NCI-H510A (cell line): ENCODE data around the gene VAMP2.

Experiments used
- DNase-seq: peaks from one replicate; lab custom pipeline; 2025; lab: John Stamatoyannopoulos, UW

Gene VAMP2

DNA sequence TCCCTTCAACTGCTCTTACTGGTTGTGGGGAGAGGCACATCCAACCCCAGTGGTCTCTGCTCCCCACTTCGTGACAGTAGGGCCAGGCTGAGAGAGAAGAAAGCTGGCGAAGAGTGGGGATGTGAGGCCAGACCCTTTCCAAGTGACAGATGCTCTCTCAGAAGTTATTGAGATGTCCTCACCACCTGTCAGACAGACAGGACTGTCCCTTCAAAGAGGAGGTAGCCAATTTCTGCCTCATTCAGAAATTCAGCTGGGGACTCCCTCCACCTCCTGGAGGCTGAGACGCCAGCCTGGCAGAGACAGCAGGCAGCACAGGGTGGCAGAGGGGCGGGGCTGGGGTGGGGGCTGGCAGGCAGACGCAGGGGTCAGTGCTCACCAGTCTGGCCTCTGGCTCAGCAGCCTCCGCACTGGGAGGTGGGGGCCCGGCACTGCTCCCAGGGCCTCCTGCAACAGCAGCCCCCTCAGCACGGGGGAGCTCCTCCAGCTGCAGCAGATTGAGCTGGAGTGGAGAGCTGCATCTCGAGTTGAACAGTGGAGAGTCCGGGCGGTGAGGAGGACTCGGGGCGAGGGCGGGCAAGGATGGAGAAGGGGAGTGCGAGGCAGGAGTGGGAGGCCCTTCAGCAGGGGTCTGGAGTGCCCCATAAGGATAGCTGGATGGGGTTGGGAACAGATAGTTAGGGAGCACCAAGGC is 19.7 kb downstream of the VAMP2 start:
- DNase-seq: no peak

DNA sequence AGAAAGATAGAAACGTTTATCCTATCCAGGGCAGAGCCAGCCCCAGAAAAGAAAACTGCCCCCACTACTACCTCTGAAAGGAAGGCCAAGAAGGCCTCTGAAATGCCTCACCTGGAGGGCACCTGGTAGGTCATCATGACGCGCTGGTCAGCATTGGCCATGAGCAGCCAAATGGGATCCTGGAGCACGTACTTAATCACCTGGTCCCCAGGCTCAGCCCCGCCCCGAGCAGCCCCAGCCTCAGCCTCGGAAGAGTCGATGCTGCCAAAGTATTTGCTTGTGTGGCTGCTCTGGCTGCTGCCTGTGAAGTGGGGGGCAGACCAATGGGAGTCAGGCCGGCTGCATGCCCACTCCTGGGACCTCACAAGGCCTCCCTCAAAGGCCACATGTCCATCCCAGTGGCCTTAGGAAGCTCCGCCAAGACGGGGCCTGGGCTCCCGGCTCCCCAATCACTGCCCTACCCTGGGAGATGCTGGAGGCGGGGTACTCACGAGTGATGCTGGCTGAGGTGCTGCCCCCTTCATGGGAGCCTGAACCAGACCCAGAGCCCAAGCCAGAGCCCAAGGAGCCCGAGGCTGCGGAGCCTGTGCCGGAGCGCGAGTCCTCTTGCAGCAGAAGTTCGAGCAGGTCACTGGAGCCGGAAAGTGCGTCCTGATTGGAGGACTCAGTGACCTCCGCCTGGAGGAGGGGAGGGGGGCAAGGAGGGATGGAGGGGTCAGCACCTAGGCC is 20.4 kb downstream of the VAMP2 start:
- no peak for DNase-seq

DNA sequence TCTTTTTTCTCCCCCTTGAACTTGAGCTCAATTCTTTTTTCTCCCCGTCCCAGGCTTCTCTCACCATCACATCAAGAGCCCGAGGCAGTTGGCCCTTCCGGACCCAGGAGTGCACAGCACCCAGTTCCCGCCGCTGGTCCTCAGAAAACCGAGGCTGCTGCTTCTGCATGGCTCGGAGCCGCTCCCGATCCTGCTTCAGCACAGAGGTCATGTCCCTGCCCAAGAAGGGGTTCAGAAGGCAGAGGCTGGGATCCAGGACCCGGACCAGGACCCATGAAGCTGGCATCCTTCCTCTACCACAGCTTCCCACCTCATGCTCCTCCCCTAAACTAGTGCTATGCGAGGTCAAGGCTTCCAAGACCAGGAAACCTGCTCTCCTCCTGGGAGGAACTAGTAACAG is 21.0 kb downstream of the VAMP2 start:
- DNase-seq: no peak

DNA sequence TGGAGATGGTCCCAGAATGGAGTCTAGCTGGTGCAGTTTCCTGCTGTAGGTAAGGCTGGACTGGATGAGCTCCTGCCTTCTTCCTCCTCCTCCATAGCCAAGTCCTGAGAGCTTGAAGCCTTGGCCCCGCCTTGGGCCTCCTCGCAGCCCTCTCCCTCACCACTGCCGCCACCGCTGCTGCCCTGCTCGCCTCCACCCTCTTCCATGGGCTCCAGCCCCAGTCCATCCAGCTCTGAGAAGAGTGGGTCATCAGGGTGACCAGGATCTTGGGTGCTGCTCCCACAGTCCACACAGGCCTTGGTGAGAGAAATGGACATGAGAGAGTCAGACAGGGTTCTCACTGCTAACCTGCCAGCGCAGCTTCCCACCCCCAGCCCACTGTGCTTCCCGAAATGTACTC is 21.7 kb downstream of the VAMP2 start:
- DNase-seq: no peak

DNA sequence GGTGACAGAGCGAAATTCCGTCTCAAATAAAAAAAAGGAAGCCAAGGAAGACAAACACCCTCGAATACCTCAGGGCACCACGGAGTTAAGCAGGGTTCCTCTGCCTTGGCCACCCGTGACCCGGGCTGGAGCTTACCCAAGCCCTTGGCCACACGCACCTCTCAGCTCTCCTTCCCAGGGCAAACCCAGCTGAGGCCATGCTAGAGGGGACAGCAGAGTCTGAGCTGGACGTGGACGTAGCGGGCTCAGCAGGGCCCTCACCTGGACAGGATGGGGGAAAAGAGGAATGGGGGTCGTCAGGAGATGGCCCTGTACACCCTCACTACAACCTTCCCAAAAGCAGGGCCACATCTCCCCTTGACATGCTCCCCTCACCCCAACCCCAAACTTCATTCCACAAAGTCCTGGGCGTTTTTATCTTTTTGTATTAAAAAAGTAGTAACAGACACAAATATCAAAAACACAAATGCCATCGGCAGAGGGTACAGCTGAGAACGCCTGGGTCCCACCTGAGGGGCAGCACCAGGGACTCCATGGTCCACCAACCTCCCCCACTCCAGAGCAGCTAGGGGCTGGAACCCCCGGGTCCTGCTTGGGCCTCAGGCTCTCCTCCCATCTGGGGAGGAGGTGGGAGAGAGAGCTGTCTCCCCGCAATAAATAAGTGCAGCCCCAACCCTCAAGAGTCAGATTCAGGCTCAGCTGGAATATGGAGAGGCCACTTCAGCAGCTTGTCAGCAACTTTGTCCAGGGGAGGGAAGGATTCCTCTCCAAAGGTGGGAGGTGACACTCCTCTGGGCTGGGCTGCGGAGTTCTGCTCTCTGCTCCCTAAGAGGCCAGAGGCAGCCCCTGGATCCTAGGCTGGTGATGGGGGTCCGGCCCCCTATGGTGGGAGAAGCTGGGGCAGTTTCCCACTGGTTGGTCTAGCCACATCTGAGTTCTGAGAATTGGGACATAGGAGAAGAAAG is 22.4 kb downstream of the VAMP2 start:
- DNase-seq: no peak

DNA sequence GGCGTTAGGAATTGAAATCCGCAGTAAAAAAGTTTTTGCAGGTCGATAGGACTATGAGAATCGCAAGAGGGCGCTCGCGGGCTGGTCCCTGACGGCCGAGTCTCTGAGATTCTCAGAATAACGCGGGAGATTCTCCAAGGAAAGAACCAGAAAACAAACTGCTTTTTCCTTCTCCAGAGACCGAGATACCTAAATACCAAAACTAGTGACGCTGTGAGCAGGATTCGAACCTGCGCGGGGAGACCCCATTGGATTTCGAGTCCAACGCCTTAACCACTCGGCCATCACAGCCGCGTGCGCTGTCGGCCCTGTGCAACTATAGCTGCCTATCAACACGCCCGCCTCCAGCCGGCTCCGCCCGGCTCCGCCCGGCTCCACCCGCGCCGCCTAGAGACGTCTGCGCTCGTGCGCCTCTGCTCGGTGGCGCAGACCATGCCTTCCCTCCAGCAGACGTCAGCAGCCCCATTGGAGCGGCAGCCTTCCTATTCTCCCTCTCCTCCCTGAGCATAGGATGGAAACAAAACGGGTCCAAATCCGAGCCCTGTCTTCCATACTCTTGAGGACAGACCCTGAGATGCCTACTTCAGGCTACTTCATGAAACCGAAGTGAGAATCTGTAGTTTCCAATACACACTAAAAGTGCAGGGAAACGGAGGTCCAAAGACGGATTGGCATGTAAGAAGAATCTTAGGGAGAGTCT is 23.9 kb downstream of the VAMP2 start:
- peak; percentile 87 for DNase-seq

DNA sequence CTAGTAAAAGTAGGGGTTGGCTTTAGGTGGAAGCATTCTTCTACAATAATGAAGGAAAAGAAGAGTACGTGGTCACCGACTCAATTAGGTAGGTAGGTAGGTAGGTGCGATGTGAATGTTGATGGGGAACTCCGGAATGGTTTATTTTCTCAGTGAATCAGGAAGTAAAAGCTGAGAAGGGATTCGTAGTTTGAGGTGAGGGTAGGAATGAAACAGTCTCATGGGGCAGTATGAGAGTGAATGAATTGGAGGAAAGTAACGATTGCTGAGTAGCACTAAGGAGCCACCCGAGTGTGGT is 24.4 kb downstream of the VAMP2 start:
- no peak for DNase-seq

DNA sequence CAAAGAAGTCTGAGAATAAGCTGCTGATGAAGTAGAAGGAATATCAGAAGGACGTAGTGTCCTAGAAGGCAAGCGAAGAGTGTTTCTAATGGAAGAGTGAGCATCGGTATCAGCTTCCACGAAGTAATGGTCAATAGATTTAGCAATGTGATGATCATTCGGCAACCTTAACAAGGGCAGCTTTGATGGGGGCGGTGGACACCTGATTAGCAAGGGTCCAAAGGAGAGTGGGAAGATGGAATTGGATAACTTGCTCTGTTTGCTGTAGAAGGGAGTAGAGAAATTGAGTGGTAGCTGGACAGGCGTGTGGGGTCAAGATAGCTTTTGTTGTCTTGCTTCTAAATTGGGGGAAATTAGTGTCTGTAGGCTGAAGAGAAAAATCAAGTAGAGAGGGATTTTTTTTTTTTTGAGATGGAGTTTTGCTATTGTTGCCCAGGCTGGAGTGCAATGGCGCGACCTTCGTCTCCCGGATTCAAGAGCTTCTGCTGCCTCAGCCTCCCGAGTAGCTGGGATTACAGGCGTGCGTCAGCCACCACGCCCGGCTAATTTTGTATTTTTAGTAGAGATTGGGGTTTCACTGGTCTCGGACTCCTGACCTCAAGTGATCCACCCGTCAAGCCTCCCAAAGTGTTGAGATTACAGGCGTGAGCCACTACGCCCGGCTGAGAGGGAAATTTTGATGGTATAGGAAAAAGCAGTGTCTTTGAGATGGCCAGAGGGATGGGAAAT is 24.9 kb downstream of the VAMP2 start:
- DNase-seq: no peak

DNA sequence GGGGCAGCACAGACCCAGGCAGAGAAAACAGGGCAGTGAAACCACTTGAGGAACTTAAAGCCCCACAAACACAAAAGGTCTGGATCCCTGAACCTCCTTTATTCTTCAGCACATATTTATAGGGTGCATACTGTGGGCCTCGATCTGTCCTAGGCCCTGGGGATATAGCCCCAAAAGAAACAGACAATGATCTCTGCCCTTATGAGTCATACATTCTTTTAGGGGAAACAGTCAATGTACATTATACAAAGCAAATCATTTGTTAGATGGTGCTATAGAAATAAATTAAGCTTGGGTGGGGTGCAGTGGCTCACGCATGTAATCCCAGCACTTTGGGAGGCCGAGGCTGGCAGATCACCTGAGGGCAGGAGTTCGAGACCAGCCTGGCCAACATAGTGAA is 28.8 kb downstream of the VAMP2 start:
- DNase-seq: no peak

DNA sequence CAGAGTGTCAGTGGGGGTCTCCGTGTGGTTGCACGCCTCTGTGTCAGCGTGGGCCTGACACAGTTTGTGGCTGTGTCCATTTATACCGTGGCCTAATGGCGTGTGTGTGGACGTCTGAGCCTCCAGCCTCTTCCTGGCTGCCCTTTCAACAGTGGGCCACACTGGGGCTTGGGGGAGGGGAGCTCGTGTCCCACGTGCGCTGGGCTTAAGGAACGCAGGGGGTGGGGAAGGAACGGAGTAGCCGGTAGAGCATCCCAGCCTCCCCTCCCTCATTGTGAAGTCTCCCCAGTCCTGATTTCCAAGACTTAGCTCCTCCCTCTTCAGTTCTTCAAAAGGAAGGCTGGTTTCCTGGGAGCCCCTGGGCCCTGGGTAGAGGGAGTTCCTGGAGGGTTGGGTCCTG is 29.3 kb downstream of the VAMP2 start:
- no peak for DNase-seq

DNA sequence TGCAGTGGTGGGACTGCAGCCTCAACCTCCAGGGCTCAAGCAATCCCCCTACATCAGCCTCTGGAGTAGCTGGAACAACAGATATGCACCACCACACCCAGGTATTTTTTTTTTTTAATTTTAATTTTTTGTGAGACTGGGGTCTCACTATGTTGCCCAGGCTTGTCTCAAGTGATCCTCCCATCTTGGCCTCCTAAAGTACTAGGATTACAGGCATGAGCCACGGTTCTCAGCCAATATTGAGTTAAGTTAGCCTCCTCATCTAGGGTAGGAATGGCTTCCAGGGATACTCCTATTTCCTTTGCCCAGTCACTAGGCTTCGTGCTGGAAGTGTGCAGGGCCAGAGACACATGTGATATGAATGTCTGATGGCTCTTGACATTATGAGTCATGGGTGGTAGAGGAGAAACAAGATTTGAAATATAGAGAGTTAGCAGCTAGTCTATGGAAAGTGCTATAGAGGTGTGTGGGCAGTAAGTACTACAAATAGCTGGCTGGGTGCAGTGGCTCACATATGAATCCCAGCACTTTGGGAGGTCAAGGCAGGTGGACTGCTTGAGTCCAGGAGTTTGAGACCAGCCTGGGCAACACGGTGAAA is 30.8 kb downstream of the VAMP2 start:
- no peak for DNase-seq

DNA sequence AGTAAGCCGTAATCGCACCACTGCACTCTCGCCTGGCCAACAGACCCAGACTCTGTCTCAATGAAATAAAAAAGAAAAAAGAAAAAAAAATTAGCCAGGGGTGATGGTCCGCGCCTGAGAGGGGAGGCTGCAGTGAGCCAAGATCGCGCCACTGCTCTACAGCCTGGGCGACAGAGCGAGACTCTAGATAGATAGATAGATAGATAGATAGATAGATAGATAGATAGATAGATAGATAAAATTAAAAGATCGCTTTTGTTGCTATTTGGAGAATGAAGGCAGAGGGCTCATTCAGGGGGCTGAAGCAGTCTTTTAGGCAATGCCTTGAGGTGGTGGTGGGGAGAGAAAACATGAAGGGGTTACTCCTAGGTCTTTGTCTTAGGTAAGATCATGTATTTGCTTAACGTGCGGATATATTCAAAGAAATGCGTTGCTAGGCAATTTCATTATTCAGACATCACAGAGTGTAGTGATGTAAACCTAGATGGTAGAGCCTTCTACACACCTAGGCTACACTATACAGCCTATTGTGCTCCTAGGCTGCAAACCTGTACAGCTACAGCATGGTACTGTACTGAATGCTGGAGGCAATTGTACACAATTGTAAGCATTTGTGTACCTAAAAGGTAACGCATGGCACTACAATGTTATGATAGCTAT is 34.5 kb downstream of the VAMP2 start:
- DNase-seq: no peak

DNA sequence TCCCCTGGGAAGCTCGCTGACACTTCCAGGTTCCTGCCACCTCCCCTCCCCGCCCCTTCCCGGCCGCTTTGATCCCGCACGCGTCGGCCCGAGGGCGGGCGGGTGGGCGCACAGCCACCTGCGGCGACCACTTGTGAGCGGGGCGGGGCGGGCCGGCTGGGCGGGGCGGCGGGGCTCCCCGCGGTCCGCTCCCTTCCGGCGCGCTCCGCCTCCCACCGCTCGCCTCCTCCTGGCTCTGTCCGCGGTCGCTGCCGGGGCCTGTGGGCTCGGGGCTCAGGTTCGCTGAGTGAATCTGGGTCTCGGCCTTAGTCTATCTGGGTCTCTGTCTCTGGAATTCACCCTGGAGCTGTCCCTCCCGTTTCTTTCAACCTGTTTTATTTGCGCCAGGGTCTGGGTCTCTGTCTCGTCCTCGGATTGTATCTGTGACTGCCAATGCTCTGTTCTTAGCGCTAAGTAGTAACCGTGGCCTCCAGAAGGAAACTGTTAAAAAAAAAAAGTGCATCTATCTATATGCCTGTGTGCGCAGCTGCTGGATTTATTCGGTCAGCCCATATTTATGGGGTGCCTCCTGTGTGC is 36.2 kb downstream of the VAMP2 start:
- peak; percentile 59 for DNase-seq

DNA sequence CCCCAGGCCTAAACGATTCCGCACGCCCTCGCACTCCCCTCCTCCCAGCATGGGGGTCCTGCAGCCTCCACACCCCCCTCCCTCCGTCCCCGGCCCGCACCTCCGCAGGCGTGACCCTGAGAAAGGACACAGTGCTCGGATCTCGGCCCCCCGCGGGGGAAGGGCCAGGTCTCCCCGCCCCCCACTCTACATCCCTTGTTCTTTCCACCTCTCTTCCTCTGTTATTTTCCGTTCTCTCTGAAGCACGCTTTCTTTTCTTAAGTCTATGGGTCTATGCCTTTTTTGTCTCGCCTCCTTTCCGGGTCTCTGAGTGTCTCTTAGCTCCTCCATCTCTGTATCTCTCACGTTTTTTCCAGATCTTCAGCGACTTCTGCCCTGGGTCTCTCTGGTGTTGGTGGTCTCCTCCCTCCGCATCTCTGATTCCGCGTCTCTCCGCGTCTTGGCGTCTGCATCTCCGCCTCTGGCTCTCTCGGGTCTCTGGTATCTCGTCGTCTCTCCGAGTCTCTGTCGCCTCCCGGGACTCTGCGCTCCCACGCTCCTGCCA is 36.7 kb downstream of the VAMP2 start:
- no peak for DNase-seq

DNA sequence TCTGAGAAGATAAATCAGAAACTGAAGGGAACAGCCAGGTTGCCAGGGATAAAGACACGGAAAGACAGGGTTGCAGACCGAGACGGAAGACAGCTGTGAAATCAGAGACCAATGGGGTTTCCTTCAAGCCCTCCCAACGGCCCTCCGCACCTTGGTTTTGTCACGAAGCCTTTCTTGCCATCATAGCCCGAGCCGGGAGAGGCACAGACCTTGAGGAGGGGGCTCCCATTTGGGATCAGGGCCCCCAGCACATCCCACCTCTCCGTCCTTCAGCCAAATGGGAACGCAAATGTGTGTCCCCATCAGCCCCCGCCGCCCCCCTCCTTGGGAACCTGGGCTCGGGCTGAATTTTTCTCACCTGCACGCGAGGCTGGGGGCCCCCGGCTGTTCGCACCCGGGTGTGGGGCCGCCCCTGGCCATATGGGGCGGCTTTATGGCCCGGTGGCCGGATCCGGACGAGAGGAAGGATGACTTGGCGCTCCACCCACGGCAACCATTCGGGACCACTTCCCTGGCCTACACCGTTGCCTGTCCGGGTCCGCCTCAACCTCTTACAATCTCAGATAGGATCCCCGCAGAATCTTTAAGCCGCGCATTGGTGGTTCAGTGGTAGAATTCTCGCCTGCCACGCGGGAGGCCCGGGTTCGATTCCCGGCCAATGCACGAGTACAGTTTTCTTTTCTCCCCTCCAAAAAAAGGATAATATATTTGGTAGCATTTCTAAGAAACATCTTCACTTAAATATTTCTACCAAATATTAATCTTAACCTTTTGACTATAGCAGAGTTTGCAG is 37.4 kb downstream of the VAMP2 start:
- no peak for DNase-seq

DNA sequence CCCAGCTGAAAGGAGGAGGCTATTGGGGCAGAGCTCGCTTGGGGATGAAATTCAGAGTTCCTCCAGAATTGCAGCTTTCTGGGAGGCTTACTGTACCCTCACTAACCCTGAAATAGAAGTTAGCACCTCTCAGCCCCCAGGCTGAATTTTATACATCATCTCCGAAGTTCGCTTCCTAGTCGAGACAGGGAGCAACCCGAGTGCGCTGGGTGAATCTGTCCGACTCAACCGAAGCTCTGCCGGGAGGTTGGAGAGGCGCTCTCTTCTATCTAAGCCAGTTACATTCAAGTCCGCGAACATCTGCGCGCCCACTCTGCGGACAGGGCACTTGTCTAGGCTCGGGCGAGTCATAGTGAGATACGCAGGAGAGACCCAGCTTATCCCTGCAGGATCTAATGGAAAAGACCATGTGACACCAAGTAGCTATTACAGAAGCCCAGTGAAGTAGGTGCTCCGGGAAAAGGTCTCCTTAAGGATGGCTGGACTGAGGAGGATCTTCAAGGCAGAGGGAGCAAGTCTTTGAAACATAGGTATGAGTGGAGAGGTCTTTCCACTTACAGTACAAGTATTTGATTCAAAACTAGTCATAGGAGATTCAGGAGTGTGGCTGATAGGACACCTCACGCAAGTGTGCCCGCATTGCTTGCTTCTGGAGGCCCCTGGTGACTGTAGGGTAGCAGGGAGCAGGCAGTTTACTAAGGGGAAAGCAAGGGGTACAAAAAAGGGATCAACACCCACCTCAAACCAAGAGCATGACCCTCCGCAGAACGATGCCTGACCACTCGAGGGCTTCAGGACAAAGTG is 38.2 kb downstream of the VAMP2 start:
- DNase-seq: no peak

DNA sequence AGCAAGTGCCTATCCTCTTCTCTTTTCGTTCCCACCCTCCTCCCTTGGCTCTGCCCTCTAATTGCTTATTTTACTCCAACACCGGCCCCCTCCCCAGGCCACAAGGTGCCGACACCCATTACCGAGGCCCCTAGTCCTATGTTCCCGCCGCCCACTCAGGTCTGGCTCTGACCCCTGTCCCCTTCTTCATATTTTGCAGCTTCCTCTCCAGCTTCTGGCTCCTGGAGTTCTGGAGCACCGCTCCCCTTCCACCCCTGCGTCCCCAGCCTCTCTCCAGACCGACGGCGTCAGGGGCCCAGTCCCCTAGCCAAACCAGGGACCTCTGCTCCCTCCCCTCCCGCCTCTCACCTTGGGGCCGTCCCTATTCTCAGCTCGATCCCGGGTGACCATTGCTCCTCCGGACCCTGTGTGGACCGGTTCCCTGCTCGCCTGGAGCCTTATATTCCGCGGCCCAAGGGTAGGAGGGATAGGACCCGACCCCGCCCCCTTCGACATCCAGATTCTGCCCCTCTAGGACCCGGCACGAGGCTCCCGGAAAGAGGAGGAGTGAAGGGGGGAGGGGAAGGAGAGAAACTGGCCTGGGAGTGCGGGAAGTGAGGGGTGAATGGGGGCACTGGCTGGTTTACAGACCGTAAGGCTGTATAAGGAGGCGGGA is 38.9 kb downstream of the VAMP2 start, which contains the start of gene HES7:
TSS of gene HES7 (minus strand) at position 412 of the 655 bp plus-strand sequence. CDS start at position 390, 22 bp downstream.
- DNase-seq: peak; percentile 38
